GM12878 (cell line): ENCODE data around the gene EFCC1. TPM values are rescaled to one million over a fixed set of nuclear protein-coding genes. Genes with fewer than 3 reads are reported as not detected.

Experiments used
- ATAC-seq: fragments of 200-7000 bp; cut with Tn5 transposase; 3 replicates; pipeline ENCODE4 v1.9.1; 2020; ENCODE audit warnings: mild to moderate bottlenecking, moderate library complexity
- BruUV-seq: library from RNA; stranded (reverse); fragments of 400-500 nt; replicated peaks from 2 replicates; lab custom pipeline; 2021; lab: Mats Ljungman, UMichigan
- CTCF ChIA-PET: fragments of 300-600 bp; sonication (Branson Sonifier 250); formaldehyde crosslinking; extraction: SDS; loops from one replicate; lab custom pipeline; 2021; ENCODE audit warnings: inconsistent platforms; lab: Yijun Ruan, JAX
- POLR2A ChIA-PET: fragments of 350-600 bp; formaldehyde crosslinking; extraction: SDS; loops from one replicate; lab custom pipeline; 2021; ENCODE audit warnings: inconsistent platforms; lab: Charles Lee
- RAD21 ChIA-PET: fragments of 300-600 bp; sonication (Branson Sonifier 250); formaldehyde crosslinking; loops from one replicate; lab custom pipeline; 2023; ENCODE audit warnings: antibody characterized with exemption; ENCODE audit not compliant: unreplicated experiment; lab: Charles Lee
- SMC1A ChIA-PET: fragments of 300-600 bp; sonication (Branson Sonifier 250); formaldehyde crosslinking; loops from one replicate; lab custom pipeline; 2023; ENCODE audit not compliant: unreplicated experiment, uncharacterized antibody; lab: Charles Lee
- DNase-seq: peaks from one replicate; pipeline ENCODE4 v3.0.0-alpha.2; 2011; ENCODE audit warnings: low read depth, low spot score
- FAIRE-seq: peaks from 3 replicates; lab custom pipeline; 2011; peaks lifted over from hg19 to GRCh38; lab: Jason Lieb, UNC
- H2AFZ ChIP-seq: 2 replicates; pipeline ENCODE4 v1.6.0; 2011; ENCODE audit warnings: low read depth, low read length, control low read depth; ENCODE audit not compliant: control insufficient read depth
- H3K27ac ChIP-seq: 2 replicates; pipeline ENCODE4 v1.5.1; 2011; ENCODE audit warnings: control low read depth; ENCODE audit not compliant: control insufficient read depth, insufficient read depth
- H3K27me3 ChIP-seq, 2 experiments: replicated peaks in 1 of 2; 2 replicates each; pipeline versions ENCODE4 v1.6.0 to v1.6.1; 2011; ENCODE audit warnings: low read length in 1 of 2; ENCODE audit not compliant: control insufficient read depth in 2 of 2, insufficient read depth in 2 of 2
- H3K36me3 ChIP-seq, 2 experiments: 2 replicates each; pipeline ENCODE4 v1.5.1; 2011; ENCODE audit warnings: low read length in 1 of 2; ENCODE audit not compliant: control insufficient read depth in 2 of 2, insufficient read depth in 2 of 2
- H3K4me1 ChIP-seq: 2 replicates; pipeline ENCODE4 v1.6.1; 2011; ENCODE audit warnings: mild to moderate bottlenecking, low read length, moderate library complexity, mixed read lengths; ENCODE audit not compliant: control insufficient read depth, insufficient read depth
- H3K4me2 ChIP-seq: 2 replicates; pipeline ENCODE4 v1.6.0; 2011; ENCODE audit warnings: control low read depth; ENCODE audit not compliant: control insufficient read depth, insufficient read depth
- H3K4me3 ChIP-seq: fragments of 200-600 bp; sonication (generic); 2 replicates; pipeline ENCODE4 v1.5.1; 2016
- H3K79me2 ChIP-seq: 2 replicates; pipeline ENCODE4 v1.6.0; 2011; ENCODE audit warnings: low read length; ENCODE audit not compliant: control insufficient read depth, insufficient read depth
- H3K9ac ChIP-seq: 2 replicates; pipeline ENCODE4 v1.8.0; 2011; ENCODE audit warnings: low read length, control low read depth, mixed read lengths; ENCODE audit not compliant: control insufficient read depth, insufficient read depth
- H3K9me3 ChIP-seq: replicated peaks from 3 replicates; pipeline ENCODE4 v1.5.1; 2011; ENCODE audit warnings: mild to moderate bottlenecking, low read length; ENCODE audit not compliant: control insufficient read depth, insufficient read depth
- H4K20me1 ChIP-seq: 2 replicates; pipeline ENCODE4 v1.6.0; 2011; ENCODE audit not compliant: control insufficient read depth, insufficient read depth
- ATF2 ChIP-seq: IDR thresholded peaks from 2 replicates; pipeline ENCODE4 v1.6.1; 2012; ENCODE audit warnings: low read length, inconsistent platforms
- JUNB ChIP-seq: IDR thresholded peaks from 2 replicates; pipeline ENCODE4 v1.6.1; 2016; ENCODE audit warnings: antibody characterized with exemption, mild to moderate bottlenecking
- MLLT1 ChIP-seq: fragments of 450-650 bp; IDR thresholded peaks from 2 replicates; pipeline ENCODE4 v1.6.1; 2016; ENCODE audit warnings: mild to moderate bottlenecking
- NRF1 ChIP-seq: conservative IDR thresholded peaks from 2 replicates; pipeline ENCODE4 v1.6.1; 2011; ENCODE audit warnings: mild to moderate bottlenecking, low read depth, low read length, improper control_type of control experiment
- PKNOX1 ChIP-seq: fragments of 450-650 bp; IDR thresholded peaks from 2 replicates; pipeline ENCODE4 v1.6.1; 2016; ENCODE audit warnings: mild to moderate bottlenecking
- POLR2A ChIP-seq: IDR thresholded peaks from 2 replicates; pipeline ENCODE4 v1.6.1; 2011; ENCODE audit warnings: low read depth, mild to moderate bottlenecking, low read length
- RAD51 ChIP-seq: fragments of 450-650 bp; IDR thresholded peaks from 2 replicates; pipeline ENCODE4 v1.6.1; 2016; ENCODE audit warnings: moderate library complexity, mild to moderate bottlenecking, inconsistent platforms
- RCOR1 ChIP-seq: conservative IDR thresholded peaks from 2 replicates; pipeline ENCODE4 v1.6.1; 2012; ENCODE audit warnings: low read depth, low read length, improper control_type of control experiment
- RFX5 ChIP-seq: IDR thresholded peaks from 2 replicates; pipeline ENCODE4 v1.6.1; 2011; ENCODE audit warnings: low read depth, low read length, improper control_type of control experiment
- SKIL ChIP-seq: fragments of 450-650 bp; IDR thresholded peaks from 2 replicates; pipeline ENCODE4 v1.6.1; 2017; ENCODE audit warnings: mild to moderate bottlenecking, low read depth, inconsistent platforms; ENCODE audit not compliant: poor library complexity, severe bottlenecking
- SP1 ChIP-seq: IDR thresholded peaks from one replicate; pipeline ENCODE4 v1.6.1; 2011; ENCODE audit warnings: low read depth, low read length
- SPI1 ChIP-seq: IDR thresholded peaks from 2 replicates; pipeline ENCODE4 v1.6.1; 2011; ENCODE audit warnings: low read depth, mild to moderate bottlenecking, low read length, moderate library complexity, borderline replicate concordance; ENCODE audit not compliant: insufficient read depth
- SREBF2 ChIP-seq: IDR thresholded peaks from 2 replicates; pipeline ENCODE4 v1.6.1; 2012; ENCODE audit warnings: mild to moderate bottlenecking, low read length
- WGBS: methylation state at CpG from one replicate; pipeline ENCODE4 v1.1.6; 2016; ENCODE audit warnings: low lambda C conversion rate; ENCODE audit not compliant: insufficient replicate concordance, insufficient coverage; ENCODE audit errors: missing lambda C conversion rate; 5-methylcytosine and 5-hydroxymethylcytosine counted together
- in situ Hi-C: fragments of 300-500 bp; cut with MboI; formaldehyde crosslinking; loops from 9 replicates; pipeline ENCODE4 v1.14.3; 2018; ENCODE audit warnings: mixed read lengths
- intact Hi-C: fragments of 100-400 bp; cut with micrococcal nuclease; formaldehyde crosslinking; loops from one replicate; pipeline ENCODE4 v1.14.2; 2022; ENCODE audit not compliant: unreplicated experiment
- polyA plus RNA-seq, 11 experiments: library from polyadenylated mRNA; depleted of rRNA in 4 of 11; unstranded in 6 of 11; stranded (reverse) in 5 of 11; fragments of >200 nt; fragmentation: Nextera tagmentation in 4 of 11; fragmentation: Illumina TruSeq in 1 of 11; extraction: Ambion mirVana in 4 of 11; extraction: Trizol in 1 of 11; gene quantifications; 1 replicate in 1 of 11; 2 replicates in 10 of 11; pipeline versions ENCODE4 v1.2.1 to v1.2.3, GENCODE V29; 2011 to 2016; ENCODE audit warnings: inconsistent platforms in 2 of 11, missing spikeins in 2 of 11, low read depth in 1 of 11
- total RNA-seq, 4 experiments: library from RNA; depleted of rRNA in 3 of 4; stranded (reverse); fragments of >200 nt in 3 of 4; fragmentation: Illumina TruSeq in 1 of 4; extraction: Trizol in 1 of 4; gene quantifications; 2 replicates each; pipeline versions ENCODE4 v1.2.1 to v1.2.3, GENCODE V29; 2013 to 2021

EFCC1 gene
- total and polyA plus RNA-seq, 10 of the 15 experiments (the other 5 are each of a cell fraction or from before 2014, with no cell fraction given) = not detected

- intact Hi-C loops = no loop called here
- CTCF ChIA-PET = interaction anchor here (1.4 kb wide), 1 partner anchor 18 kb away, joined by 5 read pairs; no protein-coding TSS in a partner anchor
Measured at GRCh38 chr3:128998561-128998960, 2.5 kb upstream of the EFCC1 start.

More at GRCh38 chr3:128998561-128998960, 2.5 kb upstream of the EFCC1 start:
- no peak for DNase-seq
- in situ Hi-C loops = no loop called here
- Histone ChIP-seq H3K36me3 (no peaks in the 10 kb centered on the region), H4K20me1 (no peaks in the 10 kb centered on the region), H3K9me3 (no peaks in the 10 kb centered on the region; the same call in 2 of the 3 replicates), H3K4me3 (no peak overlapping the region), H3K9ac (no peak overlapping the region), H3K27ac (no peak overlapping the region), H3K4me2 (no peak overlapping the region), H3K79me2 (no peaks in the 10 kb centered on the region), H2AFZ (no peak overlapping the region), H3K4me1 (0 out of 2 replicates have a peak, but pooled peaks cover 4% of the 10 kb centered on the region), H3K27me3 (peaks cover 9 to 20% of the 10 kb centered on the region in 2 experiments)
- ATAC-seq = no peak
- RAD21 ChIA-PET = interaction anchor here (0.8 kb wide), 1 partner anchor 147 kb away, joined by 3 read pairs; no protein-coding TSS in a partner anchor
- TF ChIP-seq NRF1 (no peak), SPI1 (no peak), RCOR1 (no peak), SREBF2 (no peak), SP1 (no peak), RAD51 (no peak), MLLT1 (no peak), ATF2 (no peak), JUNB (no peak), SKIL (no peak), PKNOX1 (no peak), RFX5 (no peak), POLR2A (no peak)
- POLR2A ChIA-PET = interaction anchor here (0.6 to 1.5 kb wide), 3 partner anchors 9 to 50 kb away, joined by 3 to 4 read pairs (median 3); no protein-coding TSS in a partner anchor
- no TSS peak for BruUV-seq
- WGBS = 29% methylated on average over 3 of the region's 3 CpGs
- FAIRE-seq = no peak
- SMC1A ChIA-PET = no interaction called here
